GM12801 (cell line): ENCODE results near the gene CD276.

Source experiments
- CTCF ChIP-seq: IDR thresholded peaks from one replicate; pipeline ENCODE4 v1.5.1; 2011; ENCODE audit warnings: control low read depth; ENCODE audit not compliant: insufficient read length; ENCODE audit errors: extremely low read depth

The CD276 gene

GRCh38 chr15:73717802-73718201 is 33.6 kb downstream of the CD276 start:
- no peak for TF ChIP-seq CTCF

GRCh38 chr15:73718694-73719093 is 34.5 kb downstream of the CD276 start:
- TF ChIP-seq CTCF, result no peak

GRCh38 chr15:73722425-73722824 is 38.2 kb downstream of the CD276 start:
- no peak for TF ChIP-seq CTCF

- no peak for TF ChIP-seq CTCF
These were observed 39.0 kb downstream of the CD276 start for GRCh38 chr15:73723191-73723590.

- no peak for TF ChIP-seq CTCF
These were observed 40.0 kb downstream of the CD276 start for GRCh38 chr15:73724212-73724611.

- TF ChIP-seq CTCF, result no peak
These were observed 43.3 kb downstream of the CD276 start for GRCh38 chr15:73727330-73727976.

GRCh38 chr15:73732930-73733329 is 48.7 kb downstream of the CD276 start:
- TF ChIP-seq CTCF, result no peak

- no peak for TF ChIP-seq CTCF
These were observed 53.4 kb downstream of the CD276 start for GRCh38 chr15:73737535-73737934.
